H54 (cell line): ENCODE measurements around the gene LY9.

Experiments
- DNase-seq: peaks from one replicate; pipeline ENCODE4 v3.0.0; 2011; ENCODE audit warnings: low spot score, mixed read lengths; ENCODE audit not compliant: insufficient read length
- FAIRE-seq: peaks from 3 replicates; lab custom pipeline; 2011; peaks lifted over from hg19 to GRCh38; lab: Jason Lieb, UNC
- POLR2A ChIP-seq: IDR thresholded peaks from 2 replicates; pipeline ENCODE4 v1.6.1; 2011; ENCODE audit warnings: low read depth, mild to moderate bottlenecking, low read length

LY9 gene

DNA sequence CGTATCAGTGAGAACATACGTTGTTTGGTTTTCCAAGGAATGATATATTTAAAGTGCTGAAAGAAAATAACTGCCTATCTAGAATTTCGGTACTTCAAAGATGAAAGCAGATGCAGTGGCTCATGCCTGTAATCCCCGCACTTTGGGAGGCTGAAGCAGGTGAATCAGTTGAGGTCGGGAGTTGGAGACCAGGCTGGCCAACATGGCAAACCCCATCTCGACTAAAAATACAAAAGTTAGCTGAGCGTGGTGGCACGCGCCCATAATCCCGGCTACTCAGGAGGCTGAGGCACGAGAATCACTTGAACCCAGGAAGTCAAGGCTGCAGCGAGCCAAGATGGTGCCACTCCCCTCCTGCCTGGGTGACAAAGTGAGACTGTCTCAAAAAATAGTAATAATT, 50.3 kb downstream of the LY9 start:
- DNase-seq (no peak), FAIRE-seq (no peak)
- TF ChIP-seq POLR2A: no peak

DNA sequence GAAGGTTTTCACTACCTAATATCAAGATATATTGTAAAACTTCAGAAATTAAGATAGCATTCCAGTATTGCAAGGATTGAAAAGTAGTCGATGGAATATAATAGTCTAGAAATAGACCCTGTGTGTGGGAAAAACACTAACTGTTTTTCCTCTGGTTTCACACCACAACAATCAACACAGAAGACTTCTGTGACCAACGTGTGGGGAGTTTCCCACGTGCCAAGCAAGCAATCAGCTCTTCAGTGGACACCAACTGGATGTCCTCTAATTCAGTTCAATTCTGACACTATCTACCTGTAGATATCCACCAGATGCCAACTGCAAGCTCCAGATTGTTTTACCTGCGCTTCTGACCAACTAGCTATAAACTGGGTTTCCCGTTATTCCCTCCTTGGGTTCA, 54.6 kb downstream of the LY9 start:
- DNase-seq (no peak), FAIRE-seq (no peak)
- TF ChIP-seq POLR2A: no peak

DNA sequence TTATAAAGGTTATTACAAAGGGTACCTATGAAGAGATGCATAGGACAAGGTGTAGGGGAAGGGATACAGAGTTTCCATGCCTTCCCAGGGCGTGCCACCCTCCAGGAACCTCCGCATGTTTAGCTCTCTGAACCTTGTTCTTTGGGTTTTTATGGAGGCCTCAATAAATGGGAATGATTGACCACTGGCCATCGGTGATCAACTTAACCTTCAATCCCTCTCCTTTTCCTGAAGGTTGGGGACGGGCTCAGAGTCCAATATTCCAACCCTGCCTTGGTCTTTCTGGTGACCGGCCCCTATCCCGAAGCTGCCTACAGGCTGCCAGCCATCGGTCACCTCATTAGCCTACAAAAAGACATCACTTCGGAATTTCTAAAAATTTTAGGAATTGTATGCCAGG, 55.0 kb downstream of the LY9 start:
- DNase-seq (no peak), FAIRE-seq (no peak)
- TF ChIP-seq POLR2A: no peak

DNA sequence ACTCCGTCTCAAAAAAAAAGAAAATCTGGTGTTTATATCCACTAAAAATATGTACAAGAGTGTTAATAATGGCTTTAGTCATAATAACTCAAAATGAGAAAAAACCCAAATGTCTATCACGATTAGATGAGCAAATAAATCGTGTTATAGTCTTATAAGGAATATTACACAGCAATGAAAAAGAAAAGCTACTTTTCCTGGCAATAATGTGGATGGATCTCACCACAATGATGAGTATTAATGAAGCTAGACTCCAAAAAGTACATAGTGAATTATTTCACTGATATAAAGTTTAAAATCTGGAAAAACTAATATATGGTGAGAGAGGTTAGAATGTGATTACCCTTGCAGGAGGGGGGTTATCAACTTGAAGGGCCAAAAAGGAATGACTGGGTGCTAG, 57.0 kb downstream of the LY9 start:
- FAIRE-seq (no peak), DNase-seq (no peak)
- no peak for TF ChIP-seq POLR2A

DNA sequence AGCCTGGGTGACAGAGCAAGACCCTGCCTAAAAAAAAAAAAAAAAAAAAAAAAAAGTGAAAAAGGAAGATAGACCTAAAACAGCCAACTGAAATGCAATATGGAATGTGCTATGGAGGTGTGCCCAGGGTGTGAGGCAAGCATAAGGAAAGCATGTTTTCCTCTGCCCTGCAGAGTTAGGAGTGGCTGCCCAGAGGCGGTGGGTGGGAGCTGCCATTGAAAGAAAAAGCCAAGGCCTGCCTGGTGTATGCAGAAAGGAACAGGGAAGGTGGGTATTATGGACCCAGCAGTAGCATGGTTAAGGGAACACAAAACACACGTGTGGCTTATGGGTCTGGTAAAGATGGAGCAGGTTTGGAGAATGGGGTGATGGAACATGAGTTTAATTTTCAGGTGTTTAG, 57.8 kb downstream of the LY9 start:
- FAIRE-seq (no peak), DNase-seq (no peak)
- TF ChIP-seq POLR2A: no peak

DNA sequence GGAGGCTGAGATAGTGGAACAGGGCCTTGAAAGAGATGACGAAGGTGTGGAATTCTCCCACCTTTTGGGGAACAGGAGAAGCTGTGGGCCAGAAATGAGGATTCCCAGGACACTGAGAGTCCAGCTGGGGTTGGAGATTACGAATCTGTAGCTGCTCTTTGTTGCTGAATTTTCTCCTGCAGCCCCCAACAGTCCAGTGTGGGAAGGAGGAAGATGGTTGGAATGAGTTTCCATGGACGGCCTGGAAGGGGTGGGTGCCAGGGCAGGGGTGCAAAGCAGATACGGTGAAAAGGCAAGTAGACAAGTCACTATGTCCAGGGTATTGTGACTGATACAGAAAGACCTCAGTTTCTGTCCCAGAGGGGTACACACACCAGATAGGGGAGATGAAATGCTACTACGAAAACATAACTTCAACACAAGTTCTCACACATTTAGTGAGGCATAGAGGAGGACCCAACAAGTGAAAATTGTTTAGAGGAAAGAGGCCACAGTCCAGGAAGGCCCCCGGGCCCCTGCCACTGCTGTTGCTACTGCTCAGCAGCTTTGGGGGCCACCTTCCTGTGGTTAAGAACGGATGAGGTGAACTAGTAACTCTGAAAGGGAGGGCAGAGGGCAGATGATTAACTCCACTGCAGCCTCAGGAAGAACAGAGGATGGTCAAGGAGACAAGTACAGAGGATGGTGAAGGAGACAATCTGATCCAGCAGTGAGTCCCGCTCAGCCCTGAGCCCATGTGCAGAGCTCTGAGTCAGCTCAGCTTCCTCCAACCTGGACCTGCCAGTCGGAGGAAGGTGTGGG, 59.4 kb downstream of the LY9 start:
- no peak for DNase-seq
- TF ChIP-seq POLR2A: no peak
- FAIRE-seq: no peak

DNA sequence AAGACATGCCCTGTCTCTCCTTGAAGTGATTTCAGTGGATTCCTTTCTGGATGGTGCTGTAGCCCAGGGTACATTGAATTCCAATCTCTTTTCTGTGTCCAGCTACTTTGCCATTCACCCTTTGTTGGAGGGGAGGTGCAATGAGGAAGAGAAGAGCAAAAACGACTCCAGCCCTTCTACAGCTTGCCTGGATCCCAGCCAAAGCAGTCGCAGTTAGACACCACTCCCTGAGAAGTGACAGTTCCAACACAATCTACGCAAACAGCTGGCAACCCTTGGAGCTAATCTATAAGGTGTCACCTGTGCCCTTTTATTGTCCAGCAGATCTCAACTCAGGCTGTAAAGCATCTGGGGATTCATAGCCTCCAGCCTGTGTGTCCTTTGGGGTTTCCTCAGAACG, 62.1 kb downstream of the LY9 start:
- TF ChIP-seq POLR2A: no peak
- FAIRE-seq: no peak
- no peak for DNase-seq

DNA sequence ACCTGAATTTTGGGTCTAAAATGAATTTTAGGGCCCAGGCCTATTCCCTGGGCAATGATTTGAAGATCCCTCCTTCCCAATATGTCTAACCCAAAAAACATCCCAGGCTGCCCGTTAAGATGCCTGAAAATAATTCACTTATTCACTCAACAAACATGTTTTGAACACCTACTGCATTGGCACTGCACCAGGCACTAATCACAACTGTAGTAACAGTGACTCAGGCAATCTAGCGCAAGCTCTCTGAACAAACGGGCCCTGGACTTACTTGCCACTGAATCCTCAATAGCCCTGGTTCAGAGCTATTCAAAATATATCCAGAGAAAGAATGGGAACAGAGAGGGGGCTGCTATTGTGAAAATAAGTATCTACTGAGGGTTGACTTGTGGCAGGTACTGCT, 62.5 kb downstream of the LY9 start:
- no peak for TF ChIP-seq POLR2A
- FAIRE-seq (no peak), DNase-seq (no peak)

DNA sequence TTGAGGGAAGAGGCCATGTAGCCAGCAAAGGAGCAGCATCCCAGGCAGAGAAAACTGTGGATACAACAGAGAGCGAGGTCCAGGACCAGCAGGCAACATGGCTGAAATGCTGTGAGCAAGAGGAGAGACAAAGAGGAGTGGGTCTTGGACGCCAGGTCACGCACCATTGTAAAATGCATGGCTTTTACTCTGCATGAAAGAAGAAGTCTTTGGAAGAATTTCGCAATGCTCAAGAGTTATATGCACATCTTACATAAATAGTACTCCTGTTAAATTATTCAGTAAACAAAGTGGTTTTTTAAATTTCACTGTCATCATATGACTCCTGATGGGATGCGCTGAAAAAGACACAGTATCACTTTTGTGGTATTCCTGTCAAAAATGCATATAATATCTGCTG, 63.2 kb downstream of the LY9 start:
- no peak for TF ChIP-seq POLR2A
- no peak for FAIRE-seq
- DNase-seq: no peak

DNA sequence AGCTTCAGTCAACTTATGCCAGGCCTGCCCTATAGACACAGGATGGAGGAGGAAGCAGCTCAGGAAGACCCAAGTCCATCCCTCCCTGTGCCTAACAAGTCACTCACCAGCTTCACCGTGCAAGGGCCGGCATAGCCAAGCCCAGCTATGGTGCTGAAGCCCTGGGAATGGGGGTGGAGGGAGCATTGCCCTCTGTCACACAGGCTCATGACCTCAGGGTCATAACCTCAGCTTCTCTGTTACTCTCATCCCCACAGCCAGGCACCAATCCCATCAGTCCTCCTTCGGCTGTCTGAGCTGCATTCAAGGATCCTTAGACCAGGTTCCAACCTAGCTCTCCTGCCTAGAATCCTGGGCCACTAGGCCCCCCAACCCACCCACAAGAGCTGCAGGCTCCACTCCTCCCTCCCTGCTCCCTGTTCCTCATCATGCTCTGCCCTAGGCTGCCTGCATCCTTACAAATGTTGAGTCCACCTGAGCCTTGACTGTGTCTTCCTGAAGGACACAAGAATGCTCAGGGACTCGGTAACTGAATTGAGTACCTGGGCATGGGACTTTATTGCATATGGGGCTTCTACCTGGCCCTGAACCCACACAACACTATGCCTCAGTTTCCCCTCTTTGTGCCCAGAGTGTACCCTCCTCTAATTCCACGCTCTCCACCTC, 65.0 kb downstream of the LY9 start:
- FAIRE-seq: no peak
- no peak for DNase-seq

DNA sequence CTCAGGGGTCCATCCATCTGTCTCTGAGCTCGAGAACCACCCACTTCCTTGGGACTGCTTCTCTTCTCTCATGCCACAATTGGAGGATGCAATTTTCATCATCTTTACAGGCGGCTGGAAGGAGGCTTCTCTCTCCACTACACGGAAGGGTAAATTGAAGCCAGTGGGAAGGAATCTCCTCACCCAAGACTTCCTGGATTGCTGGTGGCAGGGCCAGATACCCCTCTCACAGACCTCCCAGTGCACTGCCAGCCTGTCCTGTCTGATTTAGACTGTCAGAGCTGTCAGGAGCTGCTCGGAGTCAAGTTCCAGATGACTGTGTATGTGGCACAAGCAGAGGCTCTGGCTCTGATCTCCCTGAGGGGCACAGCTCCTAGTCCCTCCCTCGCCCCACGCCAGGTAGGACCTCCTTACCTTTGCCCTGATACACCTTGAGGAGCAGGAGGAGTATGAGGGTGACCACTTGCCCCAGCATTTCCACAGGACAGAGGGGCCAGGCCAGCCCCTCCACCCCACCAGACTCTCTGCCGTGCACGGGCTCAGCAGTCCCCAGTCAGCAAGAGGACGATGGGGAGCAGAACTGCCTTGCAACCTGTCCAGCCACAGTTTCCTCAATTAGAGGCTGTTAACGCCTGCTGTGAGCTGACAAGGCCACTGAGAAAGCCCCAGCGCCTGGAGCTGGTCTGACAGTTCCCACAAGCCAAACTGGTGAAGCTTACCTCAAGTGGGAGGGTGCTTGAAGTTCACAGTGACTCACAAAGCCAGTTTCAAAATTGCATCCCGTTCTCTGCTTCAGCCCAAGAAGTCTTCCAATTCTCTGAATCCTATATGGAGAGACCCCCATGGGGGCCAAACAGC, 66.5 kb downstream of the LY9 start, which contains the start of gene CD244:
Gene CD244, minus strand, starts transcription at position 685 of the 858 bp plus-strand sequence. Its CDS starts 210 bp downstream, at position 475.
- FAIRE-seq (no peak), DNase-seq (no peak)
- TF ChIP-seq POLR2A: no peak

More for the DNA sequence above, 65.0 kb downstream of the LY9 start:
- no peak for TF ChIP-seq POLR2A

DNA sequence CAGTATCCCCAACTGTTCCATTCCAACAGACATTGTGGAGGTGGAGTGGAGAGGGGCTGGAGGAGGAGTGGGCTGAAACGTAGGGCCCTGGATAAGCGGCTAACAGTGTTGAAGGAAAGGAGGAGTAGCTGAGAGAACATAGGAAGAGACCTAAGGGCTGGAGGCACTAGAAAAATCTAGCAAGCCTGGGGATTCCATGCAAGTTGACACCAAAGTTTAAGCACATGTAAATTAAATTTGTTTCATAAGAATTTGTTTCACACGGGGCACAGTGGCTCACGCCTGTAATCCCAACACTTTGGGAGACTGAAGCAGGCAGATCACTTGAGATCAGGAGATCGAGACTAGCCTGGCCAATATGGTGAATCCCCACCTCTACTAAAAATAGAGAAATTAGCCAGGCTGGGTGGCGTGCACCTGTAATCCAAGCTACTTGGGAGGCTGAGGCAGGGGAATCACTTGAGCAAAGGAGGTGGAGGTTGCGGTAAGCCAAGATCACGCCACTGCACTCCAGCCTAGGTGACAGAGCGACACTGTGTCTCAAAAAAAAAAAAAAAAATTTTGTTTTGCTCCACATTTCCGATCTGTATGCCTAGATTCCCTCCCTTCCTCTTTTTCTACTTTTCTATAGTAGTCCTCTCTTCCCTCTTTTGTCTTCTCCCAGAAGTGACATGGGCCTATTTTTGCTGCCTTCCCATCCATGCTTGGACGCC, 67.2 kb downstream of the LY9 start:
- FAIRE-seq: no peak

DNA sequence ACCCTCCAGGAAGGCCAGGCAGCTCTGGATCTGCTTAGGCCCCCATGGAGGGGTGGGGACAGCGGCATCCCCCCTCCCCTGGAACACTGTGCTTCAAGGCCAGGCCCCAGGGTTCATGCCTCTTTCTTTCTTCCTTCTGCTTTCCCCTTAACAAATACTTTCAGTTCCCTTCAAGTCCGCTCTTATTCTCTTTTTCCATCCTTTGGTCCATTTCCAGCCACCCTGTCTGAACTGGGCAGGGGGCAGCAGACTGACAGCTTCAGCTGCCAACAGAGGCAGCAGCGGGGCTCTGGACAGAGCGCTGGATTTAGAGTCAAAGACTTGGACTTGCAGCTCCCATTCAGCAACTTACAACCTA, 67.8 kb downstream of the LY9 start:
- FAIRE-seq (no peak), DNase-seq (no peak)
- TF ChIP-seq POLR2A: no peak

More for the DNA sequence above, 67.2 kb downstream of the LY9 start:
- DNase-seq: no peak
- no peak for TF ChIP-seq POLR2A

DNA sequence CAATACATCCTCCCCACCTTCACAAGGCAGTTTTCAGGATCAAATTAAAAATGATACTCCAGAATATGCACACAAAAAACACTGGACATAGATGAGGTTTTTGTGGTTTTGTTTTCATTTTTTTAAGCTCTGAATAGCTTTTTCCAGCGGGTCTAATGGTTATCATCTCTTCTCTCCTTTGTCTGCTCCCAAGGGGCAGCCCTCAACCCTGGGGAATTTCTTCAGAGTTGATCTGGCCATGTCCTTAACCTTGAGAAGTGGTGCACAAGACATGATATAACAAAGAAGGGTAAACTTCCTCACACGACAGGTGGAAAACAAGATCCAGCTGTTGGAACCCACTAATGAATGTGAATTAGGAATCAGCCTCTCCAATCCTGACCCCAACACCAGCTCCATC, 68.2 kb downstream of the LY9 start:
- FAIRE-seq: no peak
- no peak for TF ChIP-seq POLR2A
- DNase-seq: no peak
